ENCODE data around the gene RMND5B.
A peak's percentile ranks its signal among the peaks of the same experiment; 100 is the strongest.
"Not testable (repeated sequence)": the region's sequence is repeated elsewhere in the genome, so short reads cannot be mapped to it uniquely, and the experiment has no call there.

RMND5B gene

DNA sequence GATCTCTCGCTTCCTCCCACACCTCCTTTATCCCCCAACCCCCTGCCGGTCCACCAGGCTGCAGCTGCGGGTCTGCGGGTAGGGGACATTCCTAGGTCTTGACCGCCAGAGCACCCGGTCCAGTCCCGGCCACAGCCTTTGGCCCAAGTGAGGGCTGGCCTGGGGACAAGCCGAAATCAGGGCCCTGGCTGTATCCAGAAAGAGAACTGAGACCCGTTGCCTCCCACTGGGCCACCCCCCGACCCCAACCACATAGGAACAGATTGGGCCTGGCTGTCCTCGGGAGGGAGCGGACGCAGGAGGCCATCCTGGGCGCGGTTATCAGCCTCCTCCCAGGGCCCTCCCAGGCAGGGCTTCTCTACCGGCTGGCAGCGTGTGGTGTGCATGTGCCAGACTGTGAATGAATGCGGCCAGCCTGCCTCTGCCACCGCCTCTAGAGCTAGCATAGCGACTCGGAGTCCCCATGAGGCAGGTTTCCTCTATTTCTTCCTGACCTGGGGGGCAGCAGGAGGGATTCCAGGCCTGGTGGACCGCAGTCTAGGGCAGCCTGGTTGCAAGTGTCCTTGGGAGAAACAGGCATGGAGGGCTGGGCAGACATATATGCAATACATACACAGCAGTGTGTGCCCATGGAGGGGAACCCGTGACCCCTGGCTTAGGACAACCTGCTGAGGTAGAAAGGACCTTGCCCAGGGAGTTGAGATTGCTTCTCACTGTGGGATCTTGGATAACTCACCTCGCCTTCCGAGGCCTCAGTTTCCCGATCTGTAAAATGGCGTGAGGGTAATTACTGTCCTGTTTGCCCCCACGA lies 16.3 kb upstream of the RMND5B start:
- peak; percentile 42 to 46 for DNase-seq

DNA sequence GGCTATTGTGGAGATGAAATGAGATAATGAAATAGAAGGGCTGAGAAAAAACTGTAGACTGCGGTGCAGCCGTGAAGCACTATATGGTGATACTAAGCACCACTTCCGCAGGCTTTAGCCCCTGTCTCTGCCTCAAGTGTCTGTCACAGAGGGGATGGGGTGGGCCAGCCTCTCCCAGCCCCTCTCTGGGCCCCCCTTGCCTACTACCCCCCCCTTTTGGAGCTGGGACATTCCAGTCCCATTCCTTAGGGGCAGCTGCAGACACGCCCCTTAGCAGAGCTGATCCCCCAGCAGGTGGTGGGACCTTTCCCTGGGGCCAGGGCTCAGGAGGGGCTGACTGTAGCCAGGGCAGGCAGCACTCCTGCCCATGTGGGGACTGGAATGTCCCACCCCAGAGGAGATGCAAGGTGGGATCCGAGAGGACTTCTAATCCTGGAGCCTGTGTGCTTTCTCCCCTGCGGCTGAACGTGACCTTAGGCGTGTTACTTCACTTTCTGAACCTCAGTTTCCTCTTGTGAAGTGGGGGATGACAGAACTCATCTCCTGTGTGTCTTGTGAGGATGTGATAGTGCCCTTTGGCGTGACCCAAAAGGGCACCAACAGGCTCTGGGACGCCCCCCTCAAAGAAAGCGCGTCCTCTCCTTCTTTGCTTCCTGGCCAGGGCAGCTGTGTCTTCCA lies 15.5 kb upstream of the RMND5B start:
- DNase-seq: no peak

DNA sequence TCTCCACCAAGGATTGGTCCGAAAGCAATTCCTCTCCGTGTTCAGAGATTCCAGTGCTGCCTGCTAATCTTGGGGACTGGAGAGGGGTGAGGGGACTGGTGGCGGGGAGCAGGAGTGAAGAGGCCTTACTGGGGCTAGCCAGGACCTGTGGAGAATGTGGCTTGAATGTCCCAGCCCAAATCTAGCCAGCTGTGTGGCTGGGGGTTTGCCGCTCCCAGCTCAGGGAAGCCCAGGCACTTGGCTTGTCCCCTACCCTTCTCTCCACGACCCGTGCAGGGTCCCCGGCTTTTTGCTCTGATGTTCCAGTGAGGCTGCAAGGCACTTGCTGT lies 15.0 kb upstream of the RMND5B start:
- no peak for DNase-seq

DNA sequence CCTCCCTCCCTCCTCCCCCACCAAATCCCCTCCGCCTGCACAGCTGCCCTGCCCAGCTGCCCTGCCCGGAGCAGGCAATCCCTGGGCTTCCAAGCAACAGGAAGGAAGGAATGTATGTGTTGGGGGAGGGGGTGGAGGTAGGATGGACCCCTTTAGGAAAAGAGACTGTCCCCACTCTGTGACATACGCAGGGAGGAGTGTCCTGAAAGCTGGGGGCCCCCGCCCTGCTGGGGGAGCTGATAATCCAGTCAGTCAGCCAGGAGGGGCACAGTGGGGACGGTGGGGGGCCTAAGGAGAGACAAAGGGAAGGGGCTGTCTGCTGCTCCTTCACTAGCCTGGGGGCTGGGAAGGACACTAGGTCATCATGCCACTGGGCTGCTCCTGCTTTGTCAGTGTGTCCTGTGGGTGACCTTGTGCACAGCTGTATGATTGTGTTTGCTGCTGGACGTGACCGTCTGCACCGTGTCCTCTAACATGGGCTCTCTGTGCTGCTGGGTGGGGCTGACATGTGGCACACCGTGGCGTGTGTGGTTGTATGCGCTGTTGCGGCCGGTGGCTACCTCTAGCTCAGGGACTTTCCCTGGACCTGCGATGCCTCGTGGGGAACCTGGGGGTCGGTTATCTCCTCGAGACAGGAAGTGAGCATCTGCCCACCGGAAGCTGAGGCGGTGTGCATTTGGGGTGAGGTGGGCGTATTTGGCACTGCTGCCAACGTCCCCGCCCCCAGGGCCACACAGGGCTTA lies 14.5 kb upstream of the RMND5B start:
- DNase-seq: peak; percentile 58 to 75

DNA sequence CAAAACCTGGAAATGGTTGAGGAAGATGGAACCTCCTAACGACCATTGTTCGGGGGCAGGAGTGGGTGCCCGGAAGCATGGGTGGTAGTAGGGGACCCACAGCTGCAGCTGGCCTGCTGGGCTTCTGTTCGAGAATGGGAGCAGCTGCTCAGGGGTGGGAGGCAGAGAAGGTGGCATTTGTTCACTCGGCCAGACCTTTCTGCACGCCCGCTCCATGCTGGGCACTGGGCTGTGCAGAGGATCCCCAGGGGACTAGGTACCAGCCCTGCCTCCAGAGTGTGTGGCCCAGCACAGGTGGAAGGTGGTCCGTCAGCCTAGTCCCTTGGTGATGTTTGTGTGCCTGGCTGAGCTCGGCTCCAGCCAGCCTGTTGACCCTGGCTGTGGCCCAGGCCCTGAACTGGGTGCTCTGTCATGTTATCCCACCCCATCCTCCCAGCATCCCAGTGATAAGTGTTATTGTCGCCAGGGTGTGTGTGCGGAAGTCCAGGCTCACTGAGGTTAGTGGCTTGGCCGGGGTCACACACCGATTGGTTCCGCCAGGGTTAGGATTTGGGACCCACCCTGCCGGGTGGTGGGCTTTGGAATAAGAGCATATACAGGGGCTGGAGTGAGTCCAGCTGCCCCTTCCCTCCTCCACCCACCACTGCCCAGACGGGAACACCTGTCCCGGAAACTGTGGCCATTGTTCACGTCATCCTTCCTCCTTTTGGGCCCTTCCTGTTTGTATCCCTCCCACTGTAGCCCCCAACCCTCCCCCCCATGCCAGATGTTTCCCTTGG lies 12.7 kb upstream of the RMND5B start:
- no peak for DNase-seq

DNA sequence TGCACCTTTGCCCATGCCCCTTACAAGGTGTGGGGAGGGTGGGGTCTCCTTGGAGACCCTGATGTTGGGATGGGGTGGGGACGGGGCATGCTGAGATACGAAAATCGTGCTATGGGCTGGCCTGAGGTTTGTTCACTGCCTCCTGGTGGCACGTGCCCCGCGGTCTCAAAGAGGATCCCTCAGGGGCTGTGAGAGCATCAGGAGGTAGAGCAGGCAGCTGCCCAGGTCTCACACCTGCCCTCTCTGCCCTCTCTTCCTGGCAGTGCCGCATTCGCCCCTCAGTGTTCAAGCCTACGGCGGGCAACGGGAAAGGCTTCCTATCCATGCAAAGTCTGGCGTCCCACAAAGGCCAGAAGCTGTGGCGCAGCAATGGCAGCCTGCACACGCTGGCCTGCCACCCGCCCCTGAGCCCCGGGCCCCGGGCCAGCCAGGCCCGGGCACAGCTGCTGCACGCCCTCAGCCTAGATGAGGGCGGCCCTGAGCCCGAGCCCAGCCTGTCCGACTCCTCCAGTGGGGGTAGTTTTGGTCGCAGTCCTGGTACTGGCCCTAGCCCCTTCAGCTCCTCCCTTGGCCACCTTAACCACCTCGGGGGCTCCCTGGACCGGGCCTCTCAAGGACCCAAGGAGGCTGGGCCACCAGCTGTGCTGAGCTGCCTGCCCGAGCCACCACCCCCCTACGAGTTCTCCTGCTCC lies 10.8 kb upstream of the RMND5B start:
- no peak for DNase-seq

DNA sequence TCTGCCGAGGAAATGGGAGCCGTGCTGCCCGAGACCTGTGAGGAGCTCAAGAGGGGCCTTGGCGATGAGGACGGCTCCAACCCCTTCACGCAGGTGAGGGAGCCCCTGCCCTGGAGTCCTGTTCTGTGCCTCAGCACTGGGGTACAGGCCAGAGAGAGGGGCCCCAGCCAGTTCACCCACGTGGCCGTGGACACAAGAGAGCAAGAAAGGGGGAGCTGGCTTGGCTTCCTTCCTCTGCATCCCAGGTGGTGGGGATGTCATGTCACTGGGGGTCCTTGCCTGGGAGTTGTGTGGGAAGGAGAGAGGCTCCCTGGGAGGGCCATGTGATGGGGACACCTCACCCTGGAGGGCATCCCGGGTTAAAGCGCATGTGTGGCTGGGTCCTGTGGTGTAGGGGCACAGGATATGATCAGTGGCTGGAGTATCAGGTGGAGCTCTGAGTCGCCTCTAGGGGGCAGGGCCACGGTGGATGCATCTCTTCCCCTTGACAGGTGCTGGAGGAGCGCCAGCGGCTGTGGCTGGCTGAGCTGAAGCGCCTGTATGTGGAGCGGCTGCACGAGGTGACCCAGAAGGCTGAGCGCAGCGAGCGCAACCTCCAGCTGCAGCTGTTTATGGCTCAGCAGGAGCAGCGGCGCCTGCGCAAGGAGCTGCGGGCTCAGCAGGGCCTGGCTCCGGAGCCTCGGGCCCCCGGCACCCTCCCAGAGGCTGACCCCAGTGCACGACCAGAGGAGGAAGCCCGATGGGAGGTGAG lies 10.0 kb upstream of the RMND5B start:
- DNase-seq: peak; percentile 80 to 81

DNA sequence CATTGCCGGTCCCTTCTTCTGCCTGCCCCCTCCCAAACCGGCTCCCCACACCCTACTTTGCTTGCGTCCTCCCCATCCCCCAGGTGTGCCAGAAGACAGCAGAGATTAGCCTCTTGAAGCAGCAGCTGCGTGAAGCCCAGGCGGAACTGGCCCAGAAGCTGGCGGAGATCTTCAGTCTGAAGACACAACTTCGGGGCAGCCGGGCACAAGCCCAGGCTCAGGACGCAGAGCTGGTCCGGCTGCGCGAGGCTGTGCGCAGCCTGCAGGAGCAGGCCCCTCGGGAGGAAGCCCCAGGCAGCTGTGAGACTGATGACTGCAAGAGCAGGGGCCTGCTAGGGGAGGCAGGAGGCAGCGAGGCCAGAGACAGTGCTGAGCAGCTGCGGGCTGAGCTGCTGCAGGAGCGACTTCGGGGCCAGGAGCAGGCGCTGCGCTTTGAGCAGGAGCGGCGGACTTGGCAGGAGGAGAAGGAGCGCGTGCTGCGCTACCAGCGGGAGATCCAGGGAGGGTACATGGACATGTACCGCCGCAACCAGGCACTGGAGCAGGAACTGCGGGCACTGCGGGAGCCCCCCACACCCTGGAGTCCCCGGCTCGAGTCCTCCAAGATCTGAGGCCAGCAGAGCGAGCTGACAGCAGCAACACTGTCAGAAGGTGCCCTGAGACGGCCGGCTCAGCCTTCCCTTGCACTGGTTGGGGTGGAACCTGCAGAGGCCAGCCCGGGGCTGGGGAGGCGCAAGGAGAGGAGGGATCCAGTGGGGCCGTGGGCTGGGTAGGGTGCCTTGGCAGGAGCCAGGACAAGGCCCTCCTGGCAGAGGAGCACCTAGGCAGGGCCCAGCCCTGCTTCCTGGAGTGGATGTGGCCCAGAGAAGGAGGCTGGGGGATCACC lies 9.2 kb upstream of the RMND5B start:
- no peak for DNase-seq

DNA sequence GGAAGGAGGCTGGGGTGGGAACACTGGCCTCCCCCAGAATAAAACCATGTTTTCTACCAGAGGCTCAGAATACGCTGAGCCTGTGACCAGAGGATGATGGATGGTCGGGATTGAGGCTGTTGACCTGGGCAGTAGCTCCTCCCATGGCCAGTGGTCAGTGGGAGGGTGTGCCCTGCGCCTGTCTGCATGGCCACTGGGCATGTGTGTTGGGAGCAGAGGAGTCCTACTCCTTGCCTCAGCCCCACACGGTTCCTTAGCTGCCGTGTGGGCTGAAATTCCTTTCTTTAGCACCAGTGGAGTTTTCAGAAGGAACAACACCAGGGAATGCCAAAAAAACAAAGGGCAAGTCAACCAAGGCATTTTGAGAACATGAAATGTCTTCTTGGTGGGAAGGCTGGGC lies 8.5 kb upstream of the RMND5B start:
- DNase-seq: no peak

DNA sequence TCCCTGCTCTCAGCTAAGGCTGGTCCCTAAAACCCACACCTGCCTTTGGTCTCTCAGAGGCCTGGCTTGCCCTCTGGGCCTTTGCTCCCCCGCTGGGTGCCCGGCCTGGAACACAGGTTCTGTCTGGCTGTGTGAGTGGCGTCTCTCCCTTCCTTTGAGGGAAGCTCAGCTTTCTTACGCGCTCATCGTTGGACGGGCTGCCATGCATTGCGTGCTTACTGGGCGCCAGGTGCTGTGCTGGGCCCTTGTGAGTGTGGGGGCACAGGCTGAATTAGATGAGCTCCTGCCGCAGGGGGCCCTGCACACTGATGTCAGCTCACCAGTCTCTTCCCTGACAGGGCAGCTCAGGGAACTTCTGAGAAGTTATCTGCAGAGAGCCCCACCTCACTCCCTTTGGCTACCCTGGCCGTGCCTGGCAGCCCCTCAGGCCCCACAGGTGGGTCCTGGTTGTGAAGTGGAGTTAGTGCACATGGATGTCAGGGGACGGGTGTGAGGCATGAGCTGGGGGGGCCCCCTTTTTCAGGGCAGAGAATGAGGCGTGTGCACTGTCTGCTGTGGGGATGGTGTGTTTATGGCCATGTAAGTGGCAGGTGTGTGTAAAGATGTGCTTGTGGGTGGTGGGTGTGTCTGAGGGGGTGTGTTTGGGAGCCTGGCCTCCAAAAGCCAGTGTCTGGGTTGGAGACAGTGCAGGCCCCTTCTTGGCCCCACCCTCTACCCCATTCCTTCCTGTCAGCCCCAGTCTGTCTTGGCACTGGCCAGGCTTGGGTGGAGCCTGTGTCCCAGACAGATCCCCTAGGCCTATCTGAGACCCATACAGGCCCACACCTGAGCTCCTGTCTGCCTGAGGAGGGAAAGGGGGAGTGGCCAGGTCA lies 7.5 kb upstream of the RMND5B start:
- no peak for DNase-seq

DNA sequence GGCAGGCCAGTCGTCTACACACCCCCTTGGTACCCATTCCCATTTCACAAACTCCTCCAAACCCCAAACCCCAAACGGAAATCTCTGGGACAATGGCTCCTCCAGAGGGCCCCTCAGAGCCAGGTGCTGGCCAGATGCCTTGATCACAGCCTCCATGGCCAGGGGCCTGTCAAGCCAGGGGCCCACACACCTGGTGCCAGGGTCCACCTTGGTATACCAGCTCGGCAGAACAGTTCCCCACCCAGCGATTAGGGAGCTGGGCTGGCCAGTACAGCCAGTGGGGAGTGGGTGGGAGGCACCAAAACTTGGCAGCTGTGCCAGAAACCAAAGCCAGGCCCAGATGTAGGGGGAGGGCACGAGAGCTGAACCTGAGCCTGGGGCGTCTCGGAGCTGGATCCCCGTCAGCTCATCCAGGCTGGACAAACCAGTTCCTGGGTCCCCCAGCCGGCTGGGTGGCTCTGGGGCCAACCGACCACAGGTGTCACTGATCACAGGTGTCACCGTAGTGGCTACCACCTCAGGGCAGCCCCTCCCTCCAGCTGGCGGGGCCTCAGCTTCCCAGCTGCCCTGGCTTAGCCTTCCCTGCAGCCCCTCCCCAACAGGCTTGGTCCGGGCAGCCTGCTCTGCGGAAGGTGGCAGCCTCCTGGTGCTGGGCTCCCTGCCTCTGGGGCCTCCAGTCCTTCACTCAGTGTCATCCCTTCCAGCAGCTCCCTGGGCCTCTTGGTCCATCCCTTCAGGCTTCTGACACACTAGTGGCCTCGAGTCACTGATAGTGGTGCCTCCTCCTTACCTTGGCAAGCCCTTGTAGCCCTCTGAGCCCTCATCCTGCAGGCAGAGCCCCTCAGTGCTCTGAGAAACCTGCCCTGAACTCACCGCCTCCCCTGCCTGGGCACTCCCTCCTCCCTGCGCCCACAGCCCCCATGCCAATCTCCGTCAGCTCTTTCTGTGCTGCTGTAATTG lies 6.6 kb upstream of the RMND5B start:
- no peak for DNase-seq

DNA sequence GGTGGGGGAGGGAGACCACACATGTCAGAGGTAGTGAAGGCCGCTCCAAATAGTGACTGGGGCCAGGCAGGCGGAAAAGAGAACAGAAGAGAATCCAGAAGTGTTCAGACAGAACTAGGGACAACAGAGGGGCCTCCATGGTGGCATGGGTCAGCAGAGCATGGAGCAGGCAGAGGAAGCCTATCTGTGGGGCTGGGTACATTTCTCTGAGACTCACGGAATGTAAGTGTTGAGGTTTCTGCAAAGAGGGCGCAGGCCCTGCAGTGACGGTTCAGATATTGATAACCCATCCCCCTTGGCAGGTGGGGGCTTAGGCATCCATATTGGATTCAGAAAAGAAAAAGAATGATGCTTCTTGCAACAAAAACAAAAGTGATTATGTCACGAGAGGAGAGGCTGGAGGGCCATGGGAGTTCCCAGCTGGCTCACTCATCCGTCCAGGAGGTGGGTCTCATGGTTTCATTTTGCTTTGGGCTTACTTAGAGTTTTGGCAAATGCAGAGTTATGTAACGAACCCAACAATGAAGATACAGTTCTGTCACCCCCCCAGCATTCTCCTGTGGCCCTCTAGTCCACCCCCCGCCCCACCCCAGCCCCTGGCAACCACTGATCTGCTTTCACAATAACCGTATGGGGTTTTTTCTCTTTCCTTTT lies 5.4 kb upstream of the RMND5B start:
- no peak for DNase-seq

DNA sequence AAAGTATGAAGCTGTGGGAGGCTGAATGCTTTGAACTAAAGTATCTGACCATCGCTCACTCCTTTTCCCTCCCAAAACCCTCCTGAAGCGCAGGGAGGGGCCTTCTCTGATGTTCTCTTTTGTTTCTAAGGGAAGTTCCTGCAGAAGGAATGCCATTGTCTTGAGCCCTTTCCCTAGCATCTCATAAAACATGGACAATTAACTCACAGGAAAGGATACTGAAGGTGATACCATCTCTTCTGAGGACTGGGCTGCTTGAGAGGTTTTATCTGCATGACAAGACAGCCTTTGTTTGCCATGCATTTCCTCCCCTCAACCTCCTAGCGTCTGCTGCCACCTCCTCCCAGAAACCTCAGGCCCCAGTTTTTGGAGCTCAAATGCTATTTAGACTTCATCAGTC lies 4.3 kb upstream of the RMND5B start:
- no peak for DNase-seq

DNA sequence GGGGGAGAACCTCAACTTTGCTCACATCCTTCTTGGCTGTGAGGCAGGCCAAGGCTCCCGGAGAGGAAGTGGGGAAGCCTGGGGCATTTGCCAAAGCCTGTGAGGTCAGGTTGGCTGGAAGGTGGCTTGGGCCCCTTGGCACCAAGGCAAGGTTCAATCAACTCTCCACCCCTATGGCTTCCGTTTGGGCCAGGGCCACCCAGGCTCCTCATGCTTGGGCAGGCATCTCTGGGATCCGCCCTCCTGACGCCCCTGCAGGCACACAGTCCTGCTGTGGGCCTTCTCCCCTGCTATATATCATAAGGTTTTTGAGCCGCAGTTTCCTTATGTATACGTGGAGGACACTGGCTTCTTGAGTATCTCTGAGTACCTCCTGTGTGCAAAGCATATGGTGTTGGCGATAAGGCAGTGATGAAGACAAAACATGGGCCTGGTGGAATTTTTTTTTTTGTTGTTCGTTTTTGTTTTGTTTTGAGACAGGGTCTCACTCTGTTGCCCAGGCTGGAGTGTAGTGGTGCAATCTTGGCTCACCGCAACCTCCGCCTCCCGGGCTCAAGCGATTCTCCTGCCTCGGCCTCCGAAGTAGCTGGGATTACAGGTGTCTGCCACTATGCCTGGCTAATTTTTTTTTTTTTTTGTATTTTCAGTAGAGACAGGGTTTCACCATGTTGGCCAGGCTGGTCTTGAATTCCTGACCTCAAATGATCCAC lies 3.4 kb upstream of the RMND5B start:
- DNase-seq: not testable (repeated sequence)

DNA sequence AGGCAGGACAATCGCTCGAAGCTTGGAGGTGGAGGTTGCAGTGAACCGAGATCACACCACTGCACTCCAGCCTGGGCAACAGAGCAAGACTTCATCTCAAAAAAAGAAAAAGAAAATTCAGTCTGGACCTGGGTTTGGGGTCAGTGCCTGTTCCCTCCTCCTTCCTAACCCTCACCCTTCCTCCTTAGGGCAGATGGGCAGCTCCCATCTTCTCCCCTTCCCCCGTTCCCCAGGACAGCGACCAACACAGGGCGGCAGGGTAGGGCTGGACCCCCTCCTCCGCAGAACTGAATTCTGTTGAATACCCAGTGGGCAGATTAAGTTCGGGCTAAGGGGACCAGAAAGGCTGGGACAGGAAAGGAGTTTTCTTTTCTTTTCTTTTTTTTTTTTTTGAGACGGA lies 1.5 kb upstream of the RMND5B start:
- DNase-seq: no peak

DNA sequence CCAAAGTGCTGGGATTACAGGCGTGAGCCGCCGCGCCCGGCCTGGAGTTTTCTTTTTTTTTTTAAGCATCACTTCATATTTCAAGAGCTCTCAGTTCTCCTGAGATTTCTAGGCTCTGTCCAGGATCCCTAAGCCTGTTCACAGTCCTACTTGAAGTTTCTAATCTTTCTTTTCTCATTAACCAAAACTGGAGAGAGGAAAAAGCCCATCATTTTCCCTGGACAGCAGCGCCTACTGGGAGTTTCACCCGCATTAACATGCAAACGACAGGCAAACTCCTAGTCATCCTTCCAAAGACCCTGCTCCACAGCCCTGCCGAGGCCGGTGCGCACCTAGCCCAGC lies 609 bp upstream of the RMND5B start:
- not testable (repeated sequence) for DNase-seq

DNA sequence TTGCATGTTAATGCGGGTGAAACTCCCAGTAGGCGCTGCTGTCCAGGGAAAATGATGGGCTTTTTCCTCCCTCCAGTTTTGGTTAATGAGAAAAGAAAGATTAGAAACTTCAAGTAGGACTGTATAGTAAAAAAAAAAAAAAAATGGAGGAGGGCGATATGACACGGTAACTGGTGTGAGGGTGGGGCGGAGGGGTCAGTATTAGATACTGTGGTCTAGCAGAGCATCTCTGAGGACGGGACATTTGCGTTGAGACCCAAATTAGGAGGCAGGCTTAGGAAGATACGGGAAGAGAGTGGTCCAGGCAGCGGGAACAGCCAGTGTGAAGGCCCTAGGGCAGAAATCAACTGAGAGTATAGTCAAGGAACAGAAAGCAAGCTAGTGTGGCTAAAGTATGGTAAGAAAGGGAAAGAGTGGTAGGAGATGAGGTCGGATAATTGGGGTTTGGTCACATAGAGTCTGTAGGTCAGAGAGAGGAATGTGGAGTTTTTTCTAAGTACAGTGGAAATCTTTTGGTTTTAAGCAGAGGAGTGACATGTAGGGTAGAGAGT lies 707 bp downstream of the RMND5B start:
- no peak for DNase-seq
